Stimulated activated naive CD4-positive, alpha-beta T cell (primary cell): ENCODE results near the gene ATG12.
"Not testable (repeated sequence)": the region's sequence is repeated elsewhere in the genome, so short reads cannot be mapped to it uniquely, and the experiment has no call there.

Source experiments
- DNase-seq, 6 experiments: peaks; one replicate each; lab custom pipeline; 2025; lab: John Stamatoyannopoulos, UW

ATG12 gene

GRCh38 chr5:115842952-115843351 lies 1.6 kb upstream of the ATG12 start:
- DNase-seq: no peak

GRCh38 chr5:115842089-115842935 lies 947 bp upstream of the ATG12 start:
- DNase-seq: peak in 3 of 6 experiments; percentile 34 to 46 (median 44)

- no peak for DNase-seq
These were observed 492 bp downstream of the ATG12 start for GRCh38 chr5:115840873-115841272.

- peak in 4 of 6 experiments; percentile 18 to 72 (median 68) for DNase-seq
These were observed 2.4 kb downstream of the ATG12 start for GRCh38 chr5:115838885-115839518.

- DNase-seq: no peak
These were observed 5.9 kb downstream of the ATG12 start for GRCh38 chr5:115835481-115835880.

DNA sequence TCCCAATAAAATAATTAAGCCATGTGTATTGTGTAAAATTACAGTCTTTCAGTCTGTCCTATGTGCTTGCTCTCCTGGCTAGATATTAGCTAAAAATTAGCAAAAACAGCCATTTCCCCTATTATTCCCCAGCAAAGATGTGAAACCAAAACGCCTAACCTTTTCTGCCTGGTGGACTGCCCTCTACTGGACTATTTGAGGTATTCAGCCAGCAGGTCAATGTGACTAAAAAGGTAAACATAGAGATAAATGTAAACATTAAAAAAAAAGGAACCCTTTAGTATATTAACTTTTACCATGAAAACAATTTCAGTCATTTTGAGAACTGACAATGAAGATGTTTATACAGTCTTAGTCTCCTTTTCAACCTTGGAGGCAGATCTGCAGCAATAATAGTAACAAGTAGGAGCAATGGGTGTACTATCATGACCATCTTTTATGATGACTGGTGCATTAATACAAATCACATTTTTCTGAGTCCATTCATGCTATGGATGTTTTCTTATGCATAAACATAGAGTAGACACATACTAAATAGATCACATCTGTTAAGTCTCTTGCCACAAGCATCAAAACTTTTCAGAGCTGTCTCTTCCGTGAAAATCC lies 10.1 kb downstream of the ATG12 start:
- peak in 2 of 6 experiments; percentile 21 to 38 for DNase-seq

GRCh38 chr5:115829913-115830312 lies 11.5 kb downstream of the ATG12 start:
- DNase-seq: no peak

DNA sequence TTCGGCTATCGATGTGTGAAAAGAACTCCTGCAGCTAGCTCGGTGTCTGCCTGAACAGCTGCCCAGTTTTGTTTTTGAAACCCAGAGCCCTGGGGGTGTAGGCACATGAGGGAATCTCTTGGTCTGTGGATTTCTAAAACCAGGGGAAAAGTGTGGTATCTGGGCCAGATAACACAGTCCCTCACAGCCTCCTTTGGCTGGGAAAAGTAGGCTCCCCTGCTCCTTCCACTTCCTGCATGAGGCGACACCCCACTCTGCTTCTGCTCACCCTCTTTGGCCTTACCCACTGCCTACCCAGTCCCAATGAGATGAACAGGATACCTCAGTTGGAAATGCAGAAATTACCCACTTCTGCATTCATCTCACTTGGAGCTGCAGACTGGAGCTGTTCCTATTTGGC lies 15.4 kb downstream of the ATG12 start:
- DNase-seq: no peak

DNA sequence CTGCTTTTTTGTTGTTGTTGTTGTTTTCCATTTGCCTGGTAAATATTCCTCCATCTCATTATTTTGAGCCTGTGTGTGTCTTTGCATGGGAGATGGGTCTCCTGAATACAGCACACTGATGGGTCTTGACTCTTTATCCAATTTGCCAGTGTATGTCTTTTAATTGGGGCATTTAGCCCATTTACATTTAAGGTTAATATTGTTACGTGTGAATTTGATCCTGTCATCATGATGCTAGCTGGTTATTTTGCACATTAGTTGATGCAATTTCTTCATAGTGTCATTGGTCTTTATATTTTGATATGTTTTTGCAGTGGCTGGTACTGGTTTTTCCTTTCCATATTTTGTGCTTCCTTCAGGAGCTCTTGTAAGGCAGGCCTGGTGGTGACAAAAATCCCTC lies 16.4 kb downstream of the ATG12 start:
- DNase-seq: not testable (repeated sequence)

GRCh38 chr5:115820846-115821245 lies 20.5 kb downstream of the ATG12 start:
- DNase-seq: no peak

- no peak for DNase-seq
These were observed 22.5 kb downstream of the ATG12 start for GRCh38 chr5:115818821-115819220.

- no peak for DNase-seq
These were observed 24.0 kb downstream of the ATG12 start for GRCh38 chr5:115817386-115817785.

GRCh38 chr5:115816226-115817081 lies 24.9 kb downstream of the ATG12 start, which contains the start of gene CDO1:
TSS of gene CDO1 (minus strand) at chr5:115816659. CDS start at chr5:115816397, 262 bp downstream.
- peak in 1 of 6 experiments; percentile 9 for DNase-seq

GRCh38 chr5:115815693-115816225 lies 25.6 kb downstream of the ATG12 start:
- DNase-seq: no peak

GRCh38 chr5:115815006-115815692 lies 26.2 kb downstream of the ATG12 start:
- no peak for DNase-seq

- no peak for DNase-seq
These were observed 27.6 kb downstream of the ATG12 start for GRCh38 chr5:115813719-115814118.

GRCh38 chr5:115812372-115812771 lies 29.0 kb downstream of the ATG12 start:
- no peak for DNase-seq

DNA sequence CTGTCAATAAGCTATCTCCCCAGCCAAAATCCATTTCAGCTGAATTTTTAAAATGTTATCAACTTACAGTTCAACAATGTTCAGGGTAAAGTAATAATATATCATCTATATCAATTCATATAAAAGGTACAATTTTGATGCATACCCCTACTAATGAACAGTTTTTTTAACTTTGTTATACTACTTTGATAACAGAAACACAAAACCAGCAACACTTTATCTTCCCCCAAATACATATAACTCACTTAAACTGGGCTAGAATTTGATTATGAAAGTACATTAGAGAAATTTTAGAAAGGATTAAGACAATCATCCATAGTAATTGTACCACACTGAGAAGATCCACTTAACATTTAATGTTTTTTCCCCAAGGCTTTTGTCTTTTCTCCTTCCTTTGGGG lies 30.0 kb downstream of the ATG12 start:
- DNase-seq: no peak

DNA sequence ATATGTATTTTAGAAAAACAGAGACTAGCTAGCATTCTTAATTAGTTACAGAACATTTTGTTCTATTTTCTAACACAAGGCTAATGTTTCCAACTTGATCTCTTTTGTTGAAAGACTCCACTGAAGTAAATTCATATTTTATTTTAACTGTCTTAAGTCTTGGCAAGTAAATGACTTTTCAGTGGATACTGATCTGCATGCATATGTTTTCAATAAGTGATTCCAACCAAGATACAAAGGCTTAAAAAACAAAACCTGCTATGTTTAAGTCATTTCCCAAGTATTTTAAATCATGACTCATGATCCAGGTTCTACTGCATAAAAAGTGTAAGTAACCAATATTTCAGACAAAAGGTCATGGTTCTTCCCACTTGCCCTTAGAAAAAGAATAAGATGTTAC lies 30.6 kb downstream of the ATG12 start:
- no peak for DNase-seq

DNA sequence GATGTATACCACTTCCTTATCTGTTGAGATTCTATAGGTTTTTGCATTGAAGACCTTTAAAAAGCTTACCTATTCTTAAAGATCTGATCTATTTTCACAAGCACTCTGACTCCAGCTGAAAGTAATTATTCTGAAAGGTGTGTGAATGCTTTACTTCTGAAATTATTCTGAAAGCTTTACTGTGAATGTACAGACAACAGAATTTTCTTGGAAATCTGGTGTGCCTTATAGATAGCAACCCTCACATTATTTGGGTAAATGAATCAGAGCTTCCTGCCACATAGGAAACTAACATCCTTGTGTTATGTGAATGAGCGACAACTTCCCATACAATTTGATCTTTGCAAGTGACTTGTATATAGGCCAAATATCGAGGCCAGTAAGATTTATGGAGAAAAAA lies 31.4 kb downstream of the ATG12 start:
- no peak for DNase-seq

DNA sequence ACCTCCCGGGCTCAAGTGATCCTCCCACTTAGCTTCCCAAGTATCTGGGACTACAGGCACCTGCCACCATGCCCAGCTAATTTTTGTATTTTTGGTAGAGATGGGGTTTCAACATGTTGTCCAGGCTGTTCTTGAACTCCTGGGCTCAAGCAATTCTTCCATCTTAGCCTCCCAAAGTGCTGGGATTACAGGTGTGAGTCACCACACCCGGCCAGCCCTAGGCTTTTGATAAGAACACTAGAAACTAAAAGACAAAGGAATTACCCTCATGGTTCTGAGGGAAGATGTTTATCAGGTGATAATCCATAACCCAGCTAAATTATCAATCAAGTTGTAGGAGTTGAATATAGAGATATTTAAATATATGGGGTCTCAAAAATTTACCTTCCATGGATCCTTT lies 33.3 kb downstream of the ATG12 start:
- not testable (repeated sequence) for DNase-seq
